HG03135 (cell line): Measurements from ENCODE around the gene ARL15.
"Not testable (repeated sequence)": the region's sequence is repeated elsewhere in the genome, so short reads cannot be mapped to it uniquely, and the experiment has no call there.

ENCODE experiments used
- ATAC-seq: cut with Tn5 transposase; IDR thresholded peaks from one replicate; pipeline ENCODE4 v1.9.1; 2021; ENCODE audit warnings: mild to moderate bottlenecking, moderate library complexity; ENCODE audit not compliant: unreplicated experiment

The ARL15 gene

GRCh38 chr5:54049144-54049543 is 261.2 kb downstream of the ARL15 start:
- ATAC-seq: no peak

DNA sequence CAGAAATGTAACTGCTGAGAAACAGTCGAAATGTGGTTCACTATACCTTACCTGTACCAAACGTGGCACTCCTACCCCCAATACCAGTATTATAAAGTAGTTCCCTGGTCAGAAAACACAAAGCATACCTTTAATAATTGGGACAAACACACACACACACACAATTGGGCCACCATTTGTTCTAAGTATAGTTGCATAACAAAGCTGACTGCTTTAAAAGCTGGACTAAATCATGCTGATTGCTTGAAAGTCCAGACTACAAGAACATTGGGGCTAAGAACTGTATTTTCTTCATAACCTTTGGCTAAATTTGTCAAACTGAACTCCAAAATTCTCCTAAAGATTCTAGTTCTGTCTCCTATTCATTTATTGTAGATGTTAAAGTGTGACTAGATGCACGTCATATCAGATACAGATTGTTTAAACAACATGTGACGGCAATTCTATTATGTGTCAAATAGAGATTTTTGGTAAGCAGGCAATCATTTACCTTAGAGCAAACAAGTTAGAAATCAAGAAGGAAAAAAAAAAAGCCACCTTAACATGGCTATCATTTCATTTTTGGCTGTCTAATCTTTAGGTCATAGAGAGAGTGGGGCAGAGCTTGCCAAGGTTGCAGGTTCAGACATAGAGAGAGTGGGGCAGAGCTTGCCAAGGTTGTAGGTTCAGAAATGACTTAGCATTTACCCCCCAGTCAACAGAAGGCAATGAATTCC is 265.1 kb downstream of the ARL15 start:
- no peak for ATAC-seq

DNA sequence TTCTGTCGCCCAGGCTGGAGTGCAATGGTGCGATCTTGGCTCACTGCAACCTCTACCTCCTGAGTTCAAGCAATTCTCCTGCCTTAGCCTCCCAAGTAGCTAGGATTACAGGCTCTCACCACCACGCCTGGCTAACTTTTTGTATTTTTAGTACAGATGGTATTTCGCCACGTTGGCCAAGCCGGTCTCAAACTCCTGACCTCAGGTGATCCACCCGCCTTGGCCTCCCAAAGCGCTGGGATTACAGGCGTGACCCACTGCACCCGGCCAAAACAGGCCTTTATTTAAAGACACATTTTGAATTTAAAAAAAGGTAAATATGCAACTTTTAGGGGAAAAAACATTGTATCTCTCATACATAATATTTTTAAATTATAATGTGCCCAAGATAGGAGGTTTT is 266.1 kb downstream of the ARL15 start:
- not testable (repeated sequence) for ATAC-seq

DNA sequence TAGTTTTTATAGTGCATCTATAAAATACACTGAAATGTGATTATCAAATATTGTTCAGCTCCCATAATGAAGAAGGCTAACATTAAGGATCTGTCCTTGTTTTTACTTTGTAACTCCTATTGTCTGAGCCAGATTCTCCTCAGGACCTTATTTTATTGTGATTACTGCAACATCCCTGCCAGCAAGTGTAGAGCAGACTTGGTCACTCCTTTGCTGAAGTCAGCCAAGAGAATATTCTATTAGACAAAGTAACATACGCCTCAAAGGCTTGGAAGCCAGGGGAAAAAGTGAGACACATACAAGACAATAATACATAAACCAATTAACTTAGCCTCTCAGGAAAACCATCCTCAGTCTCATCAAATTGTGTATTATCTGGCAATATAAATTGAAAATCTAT is 269.6 kb downstream of the ARL15 start:
- no peak for ATAC-seq

DNA sequence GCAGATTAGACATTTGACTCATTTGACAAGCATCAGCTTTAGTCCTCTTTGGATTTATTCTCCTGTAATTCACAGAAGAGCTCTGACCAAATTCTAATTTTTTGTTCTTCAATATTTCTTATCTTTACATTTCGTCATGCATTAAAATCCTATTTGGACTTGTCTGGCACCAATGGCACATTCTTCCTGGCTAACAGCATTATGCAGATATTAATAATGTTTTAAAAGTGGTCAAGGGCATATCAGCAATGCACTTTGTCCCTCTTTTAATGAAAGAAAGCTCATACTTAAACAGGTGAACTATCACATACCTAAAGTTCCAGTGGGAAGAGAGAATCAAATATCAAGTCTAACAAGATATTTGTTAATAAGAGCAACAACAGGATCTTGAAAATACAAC is 270.4 kb downstream of the ARL15 start:
- no peak for ATAC-seq

- ATAC-seq: no peak
Observed at GRCh38 chr5:54037205-54037604, 273.2 kb downstream of the ARL15 start.

DNA sequence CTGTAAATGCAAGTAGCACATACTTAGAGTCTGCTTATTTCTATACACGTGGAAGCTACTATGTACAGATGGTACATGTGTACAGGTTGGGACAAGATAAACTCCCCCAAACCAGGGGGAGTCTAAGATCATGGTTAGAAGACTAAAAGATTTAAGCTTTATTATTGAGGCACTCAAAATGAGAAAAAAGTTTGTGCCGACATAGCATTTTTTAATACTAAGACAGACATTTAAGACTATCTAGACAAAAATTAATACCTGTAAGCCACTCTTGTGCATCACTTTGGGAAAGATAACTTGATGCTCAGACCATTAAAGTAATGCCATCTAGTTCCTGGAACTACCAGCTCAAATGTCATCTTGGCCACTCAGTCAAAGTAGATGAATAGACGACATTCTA is 279.4 kb downstream of the ARL15 start:
- ATAC-seq: no peak

DNA sequence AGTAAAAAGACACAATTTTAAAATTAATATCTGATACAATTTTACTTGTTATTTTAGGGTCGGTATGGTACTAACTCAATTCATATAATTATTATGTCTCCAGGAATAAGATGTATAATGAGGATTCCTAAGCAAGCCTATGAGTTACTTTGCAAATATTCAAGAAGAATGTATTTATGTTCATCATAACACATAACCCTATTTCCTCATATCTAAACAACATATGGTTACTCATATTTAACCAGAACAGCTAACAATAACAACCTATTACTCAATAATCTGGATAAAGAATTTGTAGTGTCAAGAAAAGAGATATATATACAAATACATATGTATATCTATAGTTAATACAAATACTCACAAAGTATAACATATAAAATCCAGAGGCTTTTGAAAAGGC is 285.9 kb downstream of the ARL15 start:
- no peak for ATAC-seq

DNA sequence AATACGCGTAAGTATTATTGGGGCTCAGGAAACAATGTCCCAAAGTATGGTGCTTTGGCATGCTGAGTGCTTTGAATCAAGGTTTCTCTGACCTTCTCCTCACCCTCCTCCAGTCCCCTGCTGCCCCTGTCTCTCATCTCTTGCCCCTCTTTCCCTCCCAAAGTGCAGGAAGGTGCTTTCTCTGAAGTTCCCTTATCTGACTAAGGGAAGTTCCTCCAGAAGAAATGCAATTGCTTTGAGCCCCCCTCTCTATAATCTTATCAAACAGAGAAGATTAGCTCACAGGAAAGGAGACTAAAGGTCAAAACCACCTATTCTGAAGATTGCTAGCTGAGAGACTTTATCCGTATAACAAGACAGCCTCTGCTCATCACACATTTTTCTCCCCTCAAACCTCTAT is 288.1 kb downstream of the ARL15 start:
- no peak for ATAC-seq

- ATAC-seq: no peak
Observed at GRCh38 chr5:54021431-54022164, 288.8 kb downstream of the ARL15 start.

- ATAC-seq: no peak
Observed at GRCh38 chr5:54018438-54018837, 291.9 kb downstream of the ARL15 start.

GRCh38 chr5:54017580-54017979 is 292.8 kb downstream of the ARL15 start:
- ATAC-seq: no peak

- no peak for ATAC-seq
Observed at GRCh38 chr5:54013556-54014194, 296.7 kb downstream of the ARL15 start.

DNA sequence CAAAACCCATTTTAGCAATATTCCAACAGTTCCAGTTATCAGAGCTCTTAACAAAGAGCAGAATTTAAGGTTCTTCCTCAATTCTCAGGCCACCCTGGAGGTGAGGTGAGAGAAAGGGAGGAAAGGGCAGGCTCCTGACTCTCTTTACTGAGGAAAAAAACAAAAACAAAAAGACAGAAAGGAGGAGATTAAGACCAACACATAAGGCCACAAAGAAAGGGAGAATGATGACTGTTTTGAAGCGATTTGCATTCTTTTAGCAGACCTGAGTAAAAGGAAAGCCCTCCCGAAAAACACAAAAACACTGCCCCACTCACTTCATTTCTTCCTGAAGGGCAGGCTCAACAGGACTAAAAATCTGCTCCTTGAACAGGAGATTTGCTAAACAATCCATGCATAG is 300.5 kb downstream of the ARL15 start:
- no peak for ATAC-seq

GRCh38 chr5:54009357-54009756 is 301.0 kb downstream of the ARL15 start:
- no peak for ATAC-seq

DNA sequence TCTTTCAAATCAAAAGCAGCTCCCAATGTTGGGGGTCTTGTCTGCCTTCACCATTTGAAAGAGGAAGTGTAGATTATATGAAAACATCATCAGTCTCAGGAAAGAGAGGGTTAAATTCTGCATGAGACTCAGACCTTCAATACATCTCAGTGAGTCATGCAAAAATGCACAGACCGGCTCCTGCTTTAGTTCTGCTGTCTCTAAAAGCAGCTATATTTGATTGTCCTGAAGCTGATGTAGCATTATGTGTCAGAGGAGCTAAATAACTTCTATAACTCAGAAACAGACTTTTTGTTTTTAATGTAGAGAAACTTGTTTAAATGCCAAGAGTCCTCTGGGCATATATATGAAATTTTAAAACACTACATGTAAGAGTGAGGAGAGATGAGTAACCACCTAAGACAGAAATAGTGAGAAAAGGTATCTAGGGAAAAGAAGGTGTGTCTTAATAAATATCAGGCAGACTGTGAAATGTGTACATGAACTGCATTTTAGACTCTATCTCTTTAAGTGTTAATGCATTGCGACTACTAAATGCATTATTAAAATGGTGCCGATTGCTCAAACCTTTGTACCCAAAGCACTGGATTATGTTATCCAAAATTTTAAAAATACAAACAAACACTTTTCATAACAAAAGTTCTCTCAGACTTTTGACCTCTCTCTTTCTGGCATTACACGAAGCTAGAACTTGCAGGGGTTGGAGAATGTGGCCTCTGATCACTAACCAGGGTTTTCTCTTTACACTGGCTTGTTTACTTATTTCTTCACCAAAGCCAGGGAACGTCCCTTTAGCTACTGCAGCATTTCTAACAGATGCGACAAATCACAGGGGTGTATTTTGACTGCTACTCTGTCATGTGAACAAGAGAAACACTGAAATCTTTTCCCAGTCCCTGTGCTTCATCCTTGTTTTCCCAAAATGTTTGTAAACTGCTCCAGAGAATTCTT is 302.3 kb downstream of the ARL15 start:
- no peak for ATAC-seq

DNA sequence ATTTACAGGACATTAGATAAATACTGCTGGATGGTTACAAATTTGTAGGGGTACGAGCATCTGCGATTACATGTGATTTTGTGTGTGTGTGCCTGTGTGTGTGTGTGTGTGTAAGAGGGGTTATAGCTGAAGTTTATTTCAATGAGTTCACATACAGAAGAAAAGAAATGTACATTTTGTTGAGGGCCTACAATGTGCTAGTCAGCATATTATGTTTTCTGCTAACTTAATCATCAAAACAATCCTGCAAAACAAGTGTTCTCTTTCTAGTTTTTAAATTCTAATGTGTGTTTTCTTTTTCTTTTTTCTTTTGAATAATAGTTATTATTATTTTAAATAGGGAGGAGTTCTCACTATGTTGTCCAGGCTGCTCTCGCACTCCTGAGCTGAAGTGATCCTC is 305.7 kb downstream of the ARL15 start:
- ATAC-seq: no peak

- peak; percentile 55 for ATAC-seq
Observed at GRCh38 chr5:54002779-54003178, 307.6 kb downstream of the ARL15 start.

DNA sequence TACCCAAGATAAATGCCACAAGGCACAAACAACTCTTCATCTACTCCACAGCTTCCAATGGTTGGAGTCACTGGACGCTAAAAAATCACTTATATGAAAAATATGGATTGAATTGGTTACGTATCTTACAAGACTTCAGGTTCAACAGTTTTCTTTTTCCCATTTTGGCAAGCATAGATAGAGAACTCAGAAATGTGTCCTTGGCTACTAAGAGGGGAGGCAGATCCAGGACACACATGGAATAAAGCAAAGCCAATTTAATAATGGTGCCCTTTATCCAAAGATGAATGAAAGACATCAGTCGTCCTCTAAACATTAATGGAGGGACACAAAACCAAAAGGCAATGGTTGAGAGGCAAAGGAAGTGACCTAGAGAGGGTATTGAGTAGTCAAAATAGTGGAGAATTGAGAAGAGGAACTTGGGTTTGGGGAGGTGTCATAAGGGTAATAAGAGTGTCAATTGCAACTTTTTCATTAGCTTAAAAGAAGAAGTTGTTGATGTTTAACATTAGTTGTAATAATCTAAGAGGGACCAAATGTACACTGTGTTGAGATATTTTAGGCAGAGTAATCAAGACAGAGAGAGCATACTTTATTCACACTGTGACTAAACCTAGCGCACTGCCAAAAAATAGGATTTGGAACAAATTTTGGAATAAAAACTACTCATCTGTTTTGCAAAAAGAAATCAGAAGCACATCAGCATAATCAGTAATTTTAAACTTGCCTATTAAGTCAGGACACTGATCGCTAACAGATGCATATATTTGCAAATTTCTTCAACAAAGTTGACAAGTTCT is 308.2 kb downstream of the ARL15 start:
- no peak for ATAC-seq

- ATAC-seq: no peak
Observed at GRCh38 chr5:54000011-54000410, 310.4 kb downstream of the ARL15 start.
